GM21381 (cell line): ENCODE data around the gene XYLT1.

Source experiments
- ATAC-seq: cut with Tn5 transposase; IDR thresholded peaks from one replicate; pipeline ENCODE4 v1.9.1; 2021; ENCODE audit warnings: mild to moderate bottlenecking, moderate library complexity; ENCODE audit not compliant: unreplicated experiment

XYLT1 gene

DNA sequence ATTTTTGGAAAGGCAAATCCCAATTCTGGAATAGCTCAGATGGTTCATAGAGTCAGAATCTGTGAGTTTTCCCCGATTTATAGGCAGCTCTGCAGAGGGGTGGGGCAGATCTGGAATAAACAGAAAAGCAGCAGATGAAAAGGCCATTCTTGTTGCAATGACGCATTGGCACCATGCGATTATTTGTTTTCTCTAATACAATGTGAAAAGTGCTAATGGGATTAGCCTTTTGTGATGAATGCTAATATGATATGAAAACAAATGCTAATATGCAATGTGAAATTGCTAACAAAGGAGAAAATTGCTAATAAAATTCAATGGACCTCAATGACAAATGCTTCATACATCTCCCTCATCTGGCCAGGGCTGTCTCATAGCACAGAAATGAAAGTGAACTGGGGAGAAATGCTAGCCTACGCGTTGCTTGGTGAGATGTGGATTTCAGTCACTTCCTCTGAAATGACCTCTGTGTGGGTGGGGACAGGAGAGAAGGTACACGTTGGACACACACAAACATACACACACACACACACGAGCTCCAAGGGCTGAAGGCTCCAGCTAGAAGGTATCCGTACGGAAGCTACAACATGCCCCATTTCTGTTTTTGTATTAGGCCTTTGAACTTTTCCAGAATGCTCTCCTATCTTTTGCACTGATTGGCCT is 394.5 kb downstream of the XYLT1 start:
- ATAC-seq: no peak

- no peak for ATAC-seq
Measured at GRCh38 chr16:17072104-17072503, 398.7 kb downstream of the XYLT1 start.

DNA sequence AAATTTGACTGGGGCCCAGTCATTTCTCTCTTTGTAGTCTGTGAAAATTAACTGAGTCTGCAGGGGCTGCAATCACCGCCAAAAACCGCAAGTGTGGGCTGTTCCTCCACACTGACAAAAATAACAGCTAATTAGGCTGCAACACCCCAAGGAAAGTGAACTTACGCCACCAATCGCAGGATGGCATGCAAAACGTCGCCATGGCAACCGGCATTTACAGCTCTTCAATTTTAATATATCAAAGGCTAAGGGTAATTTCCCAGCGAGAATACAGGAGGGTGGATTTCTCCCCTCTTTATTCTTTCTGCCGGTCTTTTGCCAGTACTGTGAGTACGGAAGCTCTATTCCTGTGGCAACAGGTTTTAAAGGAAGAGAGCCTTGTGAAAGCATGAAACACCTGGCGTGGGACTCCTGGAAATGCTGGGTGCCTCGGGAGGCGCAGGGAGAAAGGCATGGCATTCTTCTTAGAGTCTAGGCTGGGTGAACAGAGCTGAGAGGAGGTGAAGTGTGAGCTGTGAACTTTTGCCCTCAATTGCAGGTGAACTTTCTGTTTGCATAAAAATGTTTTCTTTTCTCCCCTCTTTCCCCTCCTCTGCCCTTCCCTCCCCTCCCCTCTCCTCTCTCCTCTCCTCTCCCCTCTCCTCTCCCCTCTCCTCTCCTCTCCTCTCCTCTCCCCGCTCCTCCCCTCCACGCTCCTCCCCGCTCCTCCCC is 399.7 kb downstream of the XYLT1 start:
- ATAC-seq: peak; percentile 67

- ATAC-seq: no peak
Measured at GRCh38 chr16:17069681-17070080, 401.1 kb downstream of the XYLT1 start.

DNA sequence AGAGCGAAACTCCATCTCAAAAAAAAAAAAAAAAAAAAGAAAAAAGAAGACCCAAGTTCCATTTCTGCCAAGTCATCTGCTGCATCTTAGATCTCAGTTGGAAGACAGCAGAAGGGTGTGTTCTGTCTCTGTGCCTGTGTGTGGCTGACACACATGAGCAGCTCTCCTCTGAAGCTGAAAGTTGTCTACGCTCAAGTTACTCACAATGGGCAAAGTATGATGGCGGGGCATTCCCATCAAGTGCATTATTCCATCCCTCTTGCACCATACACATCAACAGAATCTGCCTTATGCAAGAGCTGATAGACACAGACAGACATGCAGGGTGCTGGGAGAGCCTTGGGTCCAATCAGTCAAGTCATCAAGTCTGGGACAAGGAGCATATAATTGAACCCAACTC is 402.2 kb downstream of the XYLT1 start:
- ATAC-seq: no peak

GRCh38 chr16:17067882-17068281 is 402.9 kb downstream of the XYLT1 start:
- ATAC-seq: no peak

GRCh38 chr16:17063201-17064139 is 407.3 kb downstream of the XYLT1 start:
- ATAC-seq: no peak

DNA sequence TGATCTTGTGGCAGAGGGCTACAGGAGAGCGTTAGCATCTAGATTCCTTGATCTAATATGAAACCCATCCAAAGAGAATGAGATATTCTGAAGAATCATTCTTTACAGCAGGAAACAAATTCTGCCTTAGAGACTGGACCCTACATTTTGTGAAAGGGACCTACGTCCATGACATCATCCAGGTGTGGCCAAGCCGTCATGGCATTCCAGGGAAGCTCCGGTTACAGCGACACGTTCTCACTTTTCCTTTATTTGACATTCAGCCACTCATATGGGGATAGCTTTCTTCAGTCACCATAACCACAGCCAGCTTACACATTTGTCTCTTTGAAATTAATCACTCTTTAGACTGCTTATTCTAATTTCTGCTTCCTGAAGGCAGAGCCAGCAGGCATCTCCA is 408.1 kb downstream of the XYLT1 start:
- ATAC-seq: no peak

- no peak for ATAC-seq
Measured at GRCh38 chr16:17061326-17061725, 409.4 kb downstream of the XYLT1 start.

DNA sequence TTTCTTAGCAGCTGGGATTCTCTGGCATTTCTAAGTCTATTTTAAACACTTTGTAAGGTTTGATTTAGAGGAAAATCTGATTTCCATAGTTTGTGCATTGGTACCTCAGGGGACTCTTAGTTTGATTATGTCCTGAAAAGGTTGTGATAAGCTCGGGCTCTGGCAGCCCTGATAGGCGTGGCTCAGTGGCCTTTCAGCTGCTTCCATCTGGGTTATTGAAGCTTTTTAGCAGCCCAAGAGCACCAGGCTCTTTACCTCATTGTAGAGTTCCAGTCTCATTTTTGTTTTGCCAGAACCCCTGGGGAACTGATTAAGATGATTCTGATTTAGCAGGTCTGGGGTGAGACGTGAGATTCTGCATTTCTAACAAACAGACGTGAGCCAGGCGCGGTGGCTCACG is 412.3 kb downstream of the XYLT1 start:
- ATAC-seq: no peak

- no peak for ATAC-seq
Measured at GRCh38 chr16:17056666-17057065, 414.1 kb downstream of the XYLT1 start.

GRCh38 chr16:17053536-17054160 is 417.1 kb downstream of the XYLT1 start:
- ATAC-seq: no peak
